ENCODE results near the gene CACNA2D3. TPM values are rescaled to one million over a fixed set of nuclear protein-coding genes. Genes with fewer than 3 reads are reported as not detected.
A peak's percentile ranks its signal among the peaks of the same experiment; 100 is the strongest.

CACNA2D3 gene
- total and polyA plus RNA-seq, 7 donors, result 2.7 to 13.5 (median 9.0) TPM

DNA sequence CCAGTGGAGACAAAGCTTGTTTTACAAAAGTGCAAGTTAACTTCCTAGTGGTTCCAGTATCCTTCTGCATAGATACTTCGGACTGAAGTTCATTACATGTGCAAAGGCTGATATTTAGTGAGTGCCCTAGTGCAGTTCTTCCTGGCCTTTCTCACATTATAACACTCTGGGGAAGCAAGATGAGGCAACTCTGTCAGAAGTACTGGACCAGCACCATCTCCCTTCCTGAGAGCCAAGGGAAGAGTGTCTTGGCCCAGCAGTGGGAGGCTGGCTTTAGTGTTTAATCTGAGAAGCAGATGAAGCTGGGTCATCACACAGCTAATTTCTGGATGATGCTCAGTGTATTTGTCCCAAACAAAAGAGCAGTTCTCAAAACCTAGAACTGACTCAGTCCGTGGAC is 397.7 kb downstream of the CACNA2D3 start:
- intact Hi-C loops (cut with DNase I), result no loop called here

DNA sequence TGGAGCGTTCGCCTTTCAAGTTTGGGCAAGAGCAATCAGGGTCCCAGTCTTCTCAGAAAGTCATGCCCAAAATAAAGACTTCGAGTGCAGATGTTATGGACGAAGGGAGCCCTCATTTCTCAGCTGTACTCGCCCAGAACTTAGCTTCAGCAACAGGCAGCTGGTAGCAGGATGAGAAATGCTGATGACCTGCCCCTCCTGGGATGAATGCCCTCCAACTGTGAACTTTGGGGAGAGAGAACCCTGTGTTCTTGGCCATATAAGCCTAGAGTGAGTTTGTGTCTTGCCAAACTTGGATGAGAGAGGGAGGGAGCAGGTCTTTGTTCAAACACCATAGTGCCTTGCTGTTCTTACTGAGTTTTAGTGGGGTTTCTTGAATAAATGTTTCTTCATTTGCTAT is 405.2 kb downstream of the CACNA2D3 start:
- H3K9me3 ChIP-seq, result peaks cover 29% of the 10 kb centered on the region
- no peak overlapping the region for H3K4me3 ChIP-seq
- no peak overlapping the region for H3K27ac ChIP-seq
- no peaks in the 10 kb centered on the region for H3K36me3 ChIP-seq (ENCODE audit: insufficient read depth in 1 of 2, low read depth in 1 of 2)
- TF ChIP-seq, protein P1, sequence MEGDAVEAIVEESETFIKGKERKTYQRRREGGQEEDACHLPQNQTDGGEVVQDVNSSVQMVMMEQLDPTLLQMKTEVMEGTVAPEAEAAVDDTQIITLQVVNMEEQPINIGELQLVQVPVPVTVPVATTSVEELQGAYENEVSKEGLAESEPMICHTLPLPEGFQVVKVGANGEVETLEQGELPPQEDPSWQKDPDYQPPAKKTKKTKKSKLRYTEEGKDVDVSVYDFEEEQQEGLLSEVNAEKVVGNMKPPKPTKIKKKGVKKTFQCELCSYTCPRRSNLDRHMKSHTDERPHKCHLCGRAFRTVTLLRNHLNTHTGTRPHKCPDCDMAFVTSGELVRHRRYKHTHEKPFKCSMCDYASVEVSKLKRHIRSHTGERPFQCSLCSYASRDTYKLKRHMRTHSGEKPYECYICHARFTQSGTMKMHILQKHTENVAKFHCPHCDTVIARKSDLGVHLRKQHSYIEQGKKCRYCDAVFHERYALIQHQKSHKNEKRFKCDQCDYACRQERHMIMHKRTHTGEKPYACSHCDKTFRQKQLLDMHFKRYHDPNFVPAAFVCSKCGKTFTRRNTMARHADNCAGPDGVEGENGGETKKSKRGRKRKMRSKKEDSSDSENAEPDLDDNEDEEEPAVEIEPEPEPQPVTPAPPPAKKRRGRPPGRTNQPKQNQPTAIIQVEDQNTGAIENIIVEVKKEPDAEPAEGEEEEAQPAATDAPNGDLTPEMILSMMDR (IDR thresholded peaks at IDR 0.05), result no peak
- peak in 3 of 4 donors; percentile 45 to 83 (median 59) for ATAC-seq
- intact Hi-C loops (cut with DNase I), result no loop called here
- 46 to 87% (median 75%) methylated on average over 5 of the region's 5 CpGs for WGBS, 3 donors
- peaks cover 4% of the 10 kb centered on the region for H3K4me1 ChIP-seq
- H3K27me3 ChIP-seq (ENCODE audit: insufficient read depth in 3 of 3, low read length in 2 of 3), result no peaks in the 10 kb centered on the region
- DNase-seq, result no peak

More for the DNA sequence above, 397.7 kb downstream of the CACNA2D3 start:
- WGBS, 3 donors, result 57 to 70% (median 64%) methylated on average over 2 of the region's 2 CpGs
- ATAC-seq (peak in 2 of 4 donors; percentile 34 to 56), DNase-seq (no peak)
- TF ChIP-seq, protein P1 (IDR thresholded peaks at IDR 0.05), result no peak
- no peaks in the 10 kb centered on the region for H3K27me3 ChIP-seq (ENCODE audit: insufficient read depth in 3 of 3, low read length in 2 of 3)
- no peaks in the 10 kb centered on the region for H3K4me1 ChIP-seq
- no peaks in the 10 kb centered on the region for H3K36me3 ChIP-seq (ENCODE audit: insufficient read depth in 1 of 2, low read depth in 1 of 2)
- no peak overlapping the region for H3K27ac ChIP-seq
- no peak overlapping the region for H3K4me3 ChIP-seq
- H3K9me3 ChIP-seq, result peaks cover 23% of the 10 kb centered on the region

DNA sequence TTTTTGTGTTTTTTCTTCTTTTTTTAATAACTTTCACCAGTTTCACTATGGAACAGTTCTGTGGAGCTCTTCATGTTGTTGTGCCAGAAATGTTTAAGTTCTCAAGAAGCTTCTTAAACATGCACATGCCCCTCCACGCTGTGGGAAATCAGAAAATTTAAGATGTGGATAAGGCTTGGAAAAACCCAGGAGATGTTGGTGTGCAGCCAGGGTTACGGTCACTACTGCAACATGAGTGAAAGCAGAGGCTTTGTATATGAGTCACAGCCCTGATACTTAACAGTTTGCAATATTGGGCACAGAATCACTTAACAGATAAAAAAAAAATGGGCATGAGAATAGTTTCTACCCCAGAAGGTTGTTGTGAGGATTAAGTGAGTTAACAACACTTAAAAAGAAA is 405.6 kb downstream of the CACNA2D3 start:
- peaks cover 4% of the 10 kb centered on the region for H3K4me1 ChIP-seq
- TF ChIP-seq, protein P1 (IDR thresholded peaks at IDR 0.05), result no peak
- H3K27me3 ChIP-seq (ENCODE audit: insufficient read depth in 3 of 3, low read length in 2 of 3), result no peaks in the 10 kb centered on the region
- no peak overlapping the region for H3K27ac ChIP-seq
- H3K4me3 ChIP-seq, result no peak overlapping the region
- no peaks in the 10 kb centered on the region for H3K36me3 ChIP-seq (ENCODE audit: insufficient read depth in 1 of 2, low read depth in 1 of 2)
- DNase-seq, result peak; percentile 24 to 62
- intact Hi-C loops (cut with DNase I), result no loop called here
- H3K9me3 ChIP-seq, result peaks cover 27% of the 10 kb centered on the region
- 24 to 51% (median 26%) methylated on average over 2 of the region's 2 CpGs for WGBS, 3 donors
- ATAC-seq, result peak in 3 of 4 donors; percentile 63 to 84 (median 71)

- Histone ChIP-seq H3K9me3 (peaks cover 27% of the 10 kb centered on the region), H3K4me3 (no peak overlapping the region), H3K27ac (no peak overlapping the region), H3K27me3 (ENCODE audit: insufficient read depth in 3 of 3, low read length in 2 of 3) (no peaks in the 10 kb centered on the region), H3K36me3 (ENCODE audit: insufficient read depth in 1 of 2, low read depth in 1 of 2) (no peaks in the 10 kb centered on the region), H3K4me1 (peaks cover 4% of the 10 kb centered on the region)
- intact Hi-C loops (cut with DNase I), result no loop called here
- TF ChIP-seq, protein P1 (IDR thresholded peaks at IDR 0.05), result no peak
- ATAC-seq (no peak), DNase-seq (no peak)
- WGBS, 3 donors, result 35 to 57% (median 36%) methylated on average over 3 of the region's 3 CpGs
These were observed 406.3 kb downstream of the CACNA2D3 start for GRCh38 chr3:54528668-54529067.

- intact Hi-C loops (cut with DNase I), result no loop called here
- TF ChIP-seq, protein P1 (IDR thresholded peaks at IDR 0.05), result no peak
These were observed 407.7 kb downstream of the CACNA2D3 start for GRCh38 chr3:54530091-54530490.

More at GRCh38 chr3:54530091-54530490, 407.7 kb downstream of the CACNA2D3 start:
- ATAC-seq, result no peak
- H3K4me3 ChIP-seq, result no peak overlapping the region
- H3K36me3 ChIP-seq (ENCODE audit: insufficient read depth in 1 of 2, low read depth in 1 of 2), result no peaks in the 10 kb centered on the region
- H3K4me1 ChIP-seq, result peaks cover 7% of the 10 kb centered on the region
- DNase-seq, result no peak
- H3K27me3 ChIP-seq (ENCODE audit: insufficient read depth in 3 of 3, low read length in 2 of 3), result no peaks in the 10 kb centered on the region
- H3K27ac ChIP-seq, result no peak overlapping the region
- WGBS, 3 donors, result 93 to 98% (median 95%) methylated on average over 5 of the region's 5 CpGs
- H3K9me3 ChIP-seq, result peaks cover 14% of the 10 kb centered on the region

All from psoas muscle (tissue), 8 donors.